ENCODE measurements around the gene MTHFSD. TPM values are rescaled to one million over a fixed set of nuclear protein-coding genes. Genes with fewer than 3 reads are reported as not detected.

Gene MTHFSD
- total RNA-seq, 1 donor from 2014 or later: 27.7 TPM

DNA sequence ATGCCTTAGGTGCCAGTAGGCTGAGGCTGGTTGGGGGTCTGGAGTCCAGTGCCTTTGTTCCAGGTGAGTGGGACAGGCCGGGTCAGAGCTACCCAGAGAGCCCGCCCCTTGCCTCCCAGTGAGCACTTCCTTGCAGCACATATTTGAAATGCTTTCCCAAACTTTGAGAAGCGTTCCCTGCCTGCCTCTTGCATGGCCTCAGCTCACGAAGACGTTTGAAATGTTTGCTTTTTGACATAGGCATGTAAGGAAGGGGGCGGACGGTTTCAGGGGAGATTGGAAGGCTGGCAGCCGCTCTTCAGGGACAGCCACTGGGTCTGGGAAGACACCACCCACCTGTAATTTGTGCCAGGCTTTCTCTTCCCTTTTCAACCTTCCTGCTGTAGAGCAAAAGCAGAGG, 18.2 kb upstream of the MTHFSD start:
- H3K36me3 Mint-ChIP-seq (ENCODE audit: unreplicated experiment): no peaks in the 10 kb centered on the region
- H3K27me3 Mint-ChIP-seq (ENCODE audit: unreplicated experiment): peaks cover 40% of the 10 kb centered on the region
- no peak overlapping the region for H3K4me3 Mint-ChIP-seq (ENCODE audit: unreplicated experiment)
- H3K27ac Mint-ChIP-seq (ENCODE audit: unreplicated experiment): no peak overlapping the region
- DNase-seq: no peak
- H3K4me1 Mint-ChIP-seq (ENCODE audit: low read depth, unreplicated experiment): peaks cover 10% of the 10 kb centered on the region
- TF ChIP-seq, protein P1, sequence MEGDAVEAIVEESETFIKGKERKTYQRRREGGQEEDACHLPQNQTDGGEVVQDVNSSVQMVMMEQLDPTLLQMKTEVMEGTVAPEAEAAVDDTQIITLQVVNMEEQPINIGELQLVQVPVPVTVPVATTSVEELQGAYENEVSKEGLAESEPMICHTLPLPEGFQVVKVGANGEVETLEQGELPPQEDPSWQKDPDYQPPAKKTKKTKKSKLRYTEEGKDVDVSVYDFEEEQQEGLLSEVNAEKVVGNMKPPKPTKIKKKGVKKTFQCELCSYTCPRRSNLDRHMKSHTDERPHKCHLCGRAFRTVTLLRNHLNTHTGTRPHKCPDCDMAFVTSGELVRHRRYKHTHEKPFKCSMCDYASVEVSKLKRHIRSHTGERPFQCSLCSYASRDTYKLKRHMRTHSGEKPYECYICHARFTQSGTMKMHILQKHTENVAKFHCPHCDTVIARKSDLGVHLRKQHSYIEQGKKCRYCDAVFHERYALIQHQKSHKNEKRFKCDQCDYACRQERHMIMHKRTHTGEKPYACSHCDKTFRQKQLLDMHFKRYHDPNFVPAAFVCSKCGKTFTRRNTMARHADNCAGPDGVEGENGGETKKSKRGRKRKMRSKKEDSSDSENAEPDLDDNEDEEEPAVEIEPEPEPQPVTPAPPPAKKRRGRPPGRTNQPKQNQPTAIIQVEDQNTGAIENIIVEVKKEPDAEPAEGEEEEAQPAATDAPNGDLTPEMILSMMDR (IDR thresholded peaks at IDR 0.05; ENCODE audit: partially characterized antibody, unreplicated experiment): no peak
- H3K9me3 Mint-ChIP-seq (ENCODE audit: unreplicated experiment): peaks cover 7% of the 10 kb centered on the region

DNA sequence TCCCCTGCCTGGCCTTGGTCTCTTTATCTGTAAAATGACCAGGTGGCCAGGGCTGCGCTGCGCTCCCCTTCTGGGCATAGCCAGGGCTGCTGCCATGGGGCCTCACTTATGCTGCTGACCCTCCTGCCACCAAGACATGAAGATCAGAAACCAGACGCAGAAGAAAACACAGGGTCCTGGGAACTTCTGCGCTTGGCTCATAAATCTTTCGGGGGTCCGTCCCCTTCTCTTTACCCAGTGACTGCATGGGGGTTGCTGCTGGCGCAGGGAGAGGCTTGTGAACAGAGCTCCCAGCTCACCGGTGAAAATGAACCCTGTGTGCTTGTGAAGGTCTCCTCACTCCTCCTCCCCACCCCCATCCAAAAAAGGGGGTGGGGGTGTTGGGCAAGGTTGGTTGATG, 17.6 kb upstream of the MTHFSD start:
- DNase-seq: no peak
- TF ChIP-seq, protein P1 (IDR thresholded peaks at IDR 0.05; ENCODE audit: partially characterized antibody, unreplicated experiment): no peak
- Mint-ChIP-seq H3K4me3 (ENCODE audit: unreplicated experiment) (no peak overlapping the region), H3K9me3 (ENCODE audit: unreplicated experiment) (peaks cover 4% of the 10 kb centered on the region), H3K27ac (ENCODE audit: unreplicated experiment) (no peak overlapping the region), H3K4me1 (ENCODE audit: low read depth, unreplicated experiment) (peaks cover 6% of the 10 kb centered on the region), H3K27me3 (ENCODE audit: unreplicated experiment) (peaks cover 36% of the 10 kb centered on the region), H3K36me3 (ENCODE audit: unreplicated experiment) (no peaks in the 10 kb centered on the region)

DNA sequence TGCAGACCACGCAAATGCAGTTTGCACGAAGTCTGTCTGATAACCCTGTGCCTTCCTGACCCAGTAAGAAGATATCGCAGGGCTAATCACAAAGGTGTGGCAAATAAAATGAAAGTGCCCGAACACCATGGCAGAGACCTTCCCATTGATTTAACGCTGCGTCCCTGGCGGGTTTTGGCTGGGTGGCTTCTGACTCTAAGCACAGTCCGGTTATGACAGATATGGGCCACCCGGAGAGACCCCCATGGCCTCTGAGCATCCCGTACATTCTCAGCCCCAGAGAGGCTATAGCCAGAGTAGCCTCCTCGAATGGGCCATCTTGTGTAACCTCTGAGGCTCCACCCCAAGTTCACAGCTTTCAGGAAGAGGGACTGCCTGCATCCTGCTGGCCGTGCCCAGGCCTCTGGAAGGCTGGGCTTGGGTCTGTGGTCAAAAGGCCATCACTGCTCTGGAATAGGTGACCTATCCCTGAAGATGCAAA, 17.0 kb upstream of the MTHFSD start:
- H3K36me3 Mint-ChIP-seq (ENCODE audit: unreplicated experiment): no peaks in the 10 kb centered on the region
- DNase-seq: no peak
- H3K27ac Mint-ChIP-seq (ENCODE audit: unreplicated experiment): no peak overlapping the region
- peaks cover 4% of the 10 kb centered on the region for H3K4me1 Mint-ChIP-seq (ENCODE audit: low read depth, unreplicated experiment)
- no peak overlapping the region for H3K4me3 Mint-ChIP-seq (ENCODE audit: unreplicated experiment)
- TF ChIP-seq, protein P1 (IDR thresholded peaks at IDR 0.05; ENCODE audit: partially characterized antibody, unreplicated experiment): no peak
- H3K9me3 Mint-ChIP-seq (ENCODE audit: unreplicated experiment): peaks cover 4% of the 10 kb centered on the region
- peaks cover 37% of the 10 kb centered on the region for H3K27me3 Mint-ChIP-seq (ENCODE audit: unreplicated experiment)

DNA sequence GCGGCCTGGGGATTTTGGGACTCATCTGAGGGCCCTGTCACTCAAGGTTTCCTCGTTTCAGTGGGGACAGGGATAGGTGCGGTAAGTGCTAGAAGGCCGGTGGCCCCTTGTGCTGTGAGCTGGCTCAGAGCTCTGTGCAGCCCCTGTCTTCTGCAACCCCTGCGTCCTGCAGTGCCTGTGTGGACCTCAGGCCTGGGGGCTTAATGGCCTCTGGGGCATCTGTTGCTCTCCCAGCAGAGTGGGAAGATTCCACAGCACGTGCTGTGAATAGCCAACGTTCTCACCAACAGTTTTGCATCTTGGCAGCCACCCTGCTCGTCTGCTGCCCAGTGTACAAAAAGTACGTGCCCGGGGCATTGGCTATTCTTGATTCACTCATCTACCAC, 16.5 kb upstream of the MTHFSD start:
- peaks cover 3% of the 10 kb centered on the region for H3K4me1 Mint-ChIP-seq (ENCODE audit: low read depth, unreplicated experiment)
- no peaks in the 10 kb centered on the region for H3K36me3 Mint-ChIP-seq (ENCODE audit: unreplicated experiment)
- H3K27ac Mint-ChIP-seq (ENCODE audit: unreplicated experiment): no peak overlapping the region
- peaks cover 4% of the 10 kb centered on the region for H3K9me3 Mint-ChIP-seq (ENCODE audit: unreplicated experiment)
- TF ChIP-seq, protein P1 (IDR thresholded peaks at IDR 0.05; ENCODE audit: partially characterized antibody, unreplicated experiment): no peak
- peaks cover 34% of the 10 kb centered on the region for H3K27me3 Mint-ChIP-seq (ENCODE audit: unreplicated experiment)
- no peak overlapping the region for H3K4me3 Mint-ChIP-seq (ENCODE audit: unreplicated experiment)
- no peak for DNase-seq

DNA sequence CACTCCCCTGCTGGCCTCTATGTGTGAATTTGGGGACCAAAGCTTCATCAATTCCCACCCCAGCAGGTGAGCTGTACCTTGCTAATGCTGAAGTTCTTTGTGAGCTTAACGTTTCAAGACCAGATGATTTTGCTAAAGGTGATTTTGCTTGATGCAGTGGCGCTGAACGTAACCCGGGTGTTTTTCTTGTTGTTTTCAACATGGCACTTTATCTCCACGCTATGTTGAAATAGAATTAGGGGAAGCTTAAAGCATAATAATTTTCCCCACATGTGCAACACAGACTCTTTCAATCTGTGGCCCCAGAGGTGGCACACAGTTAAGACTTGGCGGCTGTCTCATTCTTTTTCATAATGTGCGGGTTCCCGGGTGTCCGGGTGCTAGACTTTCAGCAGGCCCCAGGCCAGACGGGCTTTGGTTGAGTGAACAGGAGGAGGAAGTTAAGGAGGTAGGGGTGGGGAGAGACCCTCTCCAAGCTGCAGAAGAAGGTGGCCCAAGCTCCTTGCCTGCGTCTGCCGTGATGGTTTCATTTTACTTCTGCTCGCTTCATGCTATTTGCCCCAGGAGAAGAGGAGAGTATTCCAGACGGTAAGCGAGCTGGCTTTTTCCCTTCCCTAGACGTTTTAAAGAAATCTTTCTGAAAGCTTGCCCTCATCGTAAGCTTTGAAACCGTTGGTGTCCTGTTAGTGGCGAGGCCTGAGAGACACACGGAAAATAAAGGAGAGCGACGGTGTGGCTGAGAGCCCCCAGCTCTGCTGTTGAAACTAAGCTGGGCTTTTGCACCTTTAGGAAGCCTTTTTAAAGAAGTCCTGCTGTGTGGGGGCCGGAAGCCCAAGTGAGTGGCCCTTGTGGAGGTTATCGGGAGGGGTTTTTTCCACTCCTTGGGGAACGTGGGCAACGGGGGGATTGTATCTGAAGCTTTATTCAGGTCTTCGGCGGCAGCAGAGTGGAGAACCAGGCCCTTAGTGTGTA, 15.8 kb upstream of the MTHFSD start:
- H3K4me1 Mint-ChIP-seq (ENCODE audit: low read depth, unreplicated experiment): peaks cover 3% of the 10 kb centered on the region
- H3K9me3 Mint-ChIP-seq (ENCODE audit: unreplicated experiment): peaks cover 3% of the 10 kb centered on the region
- H3K27ac Mint-ChIP-seq (ENCODE audit: unreplicated experiment): no peak overlapping the region
- TF ChIP-seq, protein P1 (IDR thresholded peaks at IDR 0.05; ENCODE audit: partially characterized antibody, unreplicated experiment): no peak
- no peak for DNase-seq
- no peak overlapping the region for H3K4me3 Mint-ChIP-seq (ENCODE audit: unreplicated experiment)
- peaks cover 31% of the 10 kb centered on the region for H3K27me3 Mint-ChIP-seq (ENCODE audit: unreplicated experiment)
- no peaks in the 10 kb centered on the region for H3K36me3 Mint-ChIP-seq (ENCODE audit: unreplicated experiment)
